Measurements from ENCODE around the gene OR56A1. TPM values are rescaled to one million over a fixed set of nuclear protein-coding genes. Genes with fewer than 3 reads are reported as not detected.

Gene OR56A1
- total RNA-seq, 1 donor from 2014 or later, result not detected

DNA sequence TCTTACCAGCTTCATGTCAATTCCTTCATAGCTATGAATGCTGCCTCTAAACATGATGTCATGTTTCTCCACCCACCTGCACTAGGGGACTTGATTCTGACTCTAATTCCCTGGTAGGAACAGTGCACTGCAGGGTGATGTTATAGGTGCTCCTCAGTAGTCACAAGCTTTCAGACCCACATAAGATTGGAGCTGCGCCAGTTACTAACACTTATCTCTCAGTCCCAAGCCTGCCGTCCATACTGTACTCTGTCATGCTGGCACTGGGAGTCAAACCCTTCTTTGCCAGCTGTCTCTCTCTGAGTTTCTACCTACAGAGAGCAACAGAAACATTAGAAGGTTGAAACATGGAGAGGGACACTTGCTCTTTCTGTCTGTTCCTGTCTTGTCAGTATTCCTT is 5.5 kb downstream of the OR56A1 start:
- intact Hi-C loops (cut with DNase I), result no loop called here
- no peaks in the 10 kb centered on the region for H3K36me3 ChIP-seq
- TF ChIP-seq, protein P1, sequence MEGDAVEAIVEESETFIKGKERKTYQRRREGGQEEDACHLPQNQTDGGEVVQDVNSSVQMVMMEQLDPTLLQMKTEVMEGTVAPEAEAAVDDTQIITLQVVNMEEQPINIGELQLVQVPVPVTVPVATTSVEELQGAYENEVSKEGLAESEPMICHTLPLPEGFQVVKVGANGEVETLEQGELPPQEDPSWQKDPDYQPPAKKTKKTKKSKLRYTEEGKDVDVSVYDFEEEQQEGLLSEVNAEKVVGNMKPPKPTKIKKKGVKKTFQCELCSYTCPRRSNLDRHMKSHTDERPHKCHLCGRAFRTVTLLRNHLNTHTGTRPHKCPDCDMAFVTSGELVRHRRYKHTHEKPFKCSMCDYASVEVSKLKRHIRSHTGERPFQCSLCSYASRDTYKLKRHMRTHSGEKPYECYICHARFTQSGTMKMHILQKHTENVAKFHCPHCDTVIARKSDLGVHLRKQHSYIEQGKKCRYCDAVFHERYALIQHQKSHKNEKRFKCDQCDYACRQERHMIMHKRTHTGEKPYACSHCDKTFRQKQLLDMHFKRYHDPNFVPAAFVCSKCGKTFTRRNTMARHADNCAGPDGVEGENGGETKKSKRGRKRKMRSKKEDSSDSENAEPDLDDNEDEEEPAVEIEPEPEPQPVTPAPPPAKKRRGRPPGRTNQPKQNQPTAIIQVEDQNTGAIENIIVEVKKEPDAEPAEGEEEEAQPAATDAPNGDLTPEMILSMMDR (IDR thresholded peaks at IDR 0.05), result no peak
- DNase-seq (ENCODE audit: low spot score in 2 of 2), result no peak
- no peaks in the 10 kb centered on the region for H3K27me3 ChIP-seq
- H3K4me3 ChIP-seq, result no peak overlapping the region
- no peaks in the 10 kb centered on the region for H3K9me3 ChIP-seq
- no peaks in the 10 kb centered on the region for H3K4me1 ChIP-seq
- H3K27ac ChIP-seq, result no peak overlapping the region

DNA sequence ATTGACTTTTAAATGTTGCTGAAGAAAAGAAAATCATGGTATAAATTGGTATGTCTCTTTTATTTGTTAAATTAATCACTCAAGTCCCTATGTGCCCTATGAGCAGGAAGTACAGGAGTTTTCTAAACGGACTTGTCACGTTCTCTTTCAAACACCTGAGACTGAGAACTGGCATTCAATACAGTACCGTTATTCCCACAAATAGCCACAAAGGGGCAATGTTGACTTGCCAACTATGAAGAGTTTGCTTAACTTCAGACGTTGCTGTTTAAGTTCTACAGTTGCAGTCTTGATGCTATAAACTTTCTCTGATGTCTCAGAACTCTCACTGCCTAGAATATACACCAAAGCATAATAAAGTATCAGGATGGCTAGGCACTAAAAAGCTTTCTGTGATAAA is 7.6 kb downstream of the OR56A1 start:
- Histone ChIP-seq H3K27ac (no peak overlapping the region), H3K36me3 (no peaks in the 10 kb centered on the region), H3K9me3 (no peaks in the 10 kb centered on the region), H3K4me1 (no peaks in the 10 kb centered on the region), H3K27me3 (no peaks in the 10 kb centered on the region), H3K4me3 (no peak overlapping the region)
- TF ChIP-seq, protein P1 (IDR thresholded peaks at IDR 0.05), result peak in 2 of 3 experiments; percentile 13 to 39
- intact Hi-C loops (cut with DNase I), result loop anchor here (5.0 kb wide), 1 partner anchor 339 kb away; no protein-coding TSS in a partner anchor
- no peak for DNase-seq (ENCODE audit: low spot score in 2 of 2)

DNA sequence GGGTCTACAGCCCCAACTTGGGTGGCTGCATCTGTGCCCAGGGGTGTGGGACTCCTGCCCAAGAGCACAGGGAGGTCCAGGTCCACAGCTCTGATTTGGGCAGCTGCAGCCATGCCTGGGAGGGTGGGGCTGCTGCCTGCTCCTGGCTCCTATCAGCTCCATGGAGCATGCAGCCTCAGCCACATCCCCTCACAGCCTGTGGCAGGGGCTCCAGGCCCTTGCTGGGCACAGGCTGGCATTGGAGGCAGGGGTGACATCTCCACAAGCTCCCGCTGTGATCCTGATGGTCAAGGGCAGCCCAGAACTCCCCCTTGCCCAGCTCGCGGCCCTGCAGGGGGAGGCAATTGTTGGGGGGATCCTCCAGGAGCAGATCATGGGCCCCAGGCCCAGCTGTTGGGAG is 17.5 kb downstream of the OR56A1 start:
- Histone ChIP-seq H3K4me1 (no peaks in the 10 kb centered on the region), H3K36me3 (no peaks in the 10 kb centered on the region), H3K9me3 (no peaks in the 10 kb centered on the region), H3K27ac (no peak overlapping the region), H3K4me3 (no peak overlapping the region), H3K27me3 (no peaks in the 10 kb centered on the region)
- TF ChIP-seq, protein P1 (IDR thresholded peaks at IDR 0.05), result no peak
- intact Hi-C loops (cut with DNase I), result no loop called here
- DNase-seq (ENCODE audit: low spot score in 2 of 2), result no peak

DNA sequence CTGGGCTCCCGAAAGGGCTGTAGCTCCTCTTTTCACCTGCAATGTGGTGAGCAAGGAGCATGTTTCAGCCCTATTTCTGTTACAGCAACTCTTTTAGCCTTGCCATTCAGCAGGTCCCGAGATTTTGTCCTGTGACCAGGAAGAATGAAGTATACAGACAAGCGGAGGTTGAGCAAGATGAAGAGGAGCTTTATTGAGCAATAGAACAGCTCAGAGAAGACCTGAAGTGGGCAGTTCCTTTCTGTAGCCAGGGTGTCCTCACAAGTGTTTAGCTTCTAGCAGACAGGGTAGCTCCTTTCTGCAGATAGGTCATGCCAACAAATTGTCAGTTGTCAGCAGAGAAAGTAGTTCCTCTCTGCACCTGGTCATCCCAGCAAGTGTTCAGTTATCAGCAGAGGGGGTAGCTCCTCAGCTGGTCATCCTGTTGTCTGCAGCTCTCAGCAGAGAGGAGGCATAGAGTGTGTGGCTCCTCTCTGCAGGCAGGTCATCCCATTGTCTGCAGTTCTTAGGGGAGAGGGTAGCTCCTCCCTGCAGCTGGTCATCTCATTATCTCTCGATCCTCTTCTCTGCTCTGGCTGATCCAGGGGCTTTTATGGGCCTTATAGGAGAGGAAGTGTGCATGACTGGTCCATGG is 18.4 kb downstream of the OR56A1 start:
- Histone ChIP-seq H3K27me3 (no peaks in the 10 kb centered on the region), H3K4me3 (no peak overlapping the region), H3K36me3 (no peaks in the 10 kb centered on the region), H3K27ac (no peak overlapping the region), H3K9me3 (no peaks in the 10 kb centered on the region), H3K4me1 (no peaks in the 10 kb centered on the region)
- TF ChIP-seq, protein P1 (IDR thresholded peaks at IDR 0.05), result no peak
- DNase-seq (ENCODE audit: low spot score in 2 of 2), result no peak
- intact Hi-C loops (cut with DNase I), result no loop called here

DNA sequence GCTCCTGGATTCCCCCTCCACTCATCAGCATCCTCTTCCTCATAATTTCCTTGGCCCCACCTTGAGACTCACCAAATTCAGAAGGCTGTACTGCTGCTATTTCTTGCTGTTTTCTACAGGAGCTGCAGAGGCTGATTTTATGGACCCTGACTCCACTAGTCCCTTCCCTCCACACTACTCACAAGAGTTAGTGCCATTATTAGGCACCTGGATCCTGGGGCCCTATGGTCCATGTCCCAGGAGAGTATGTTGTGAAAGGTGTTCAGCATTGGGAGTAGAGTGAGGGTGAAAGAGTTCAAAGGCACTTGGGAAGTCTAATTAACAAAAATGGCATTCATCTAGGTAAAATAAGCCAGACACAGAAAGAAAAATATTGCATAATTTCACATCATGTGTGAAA is 23.7 kb downstream of the OR56A1 start, which contains the start of gene OR56A4:
TSS of gene OR56A4 (minus strand) at position 101 of the 400 bp plus-strand sequence. CDS start 3,954 bp downstream, outside the sequence.
- Histone ChIP-seq H3K36me3 (no peaks in the 10 kb centered on the region), H3K9me3 (no peaks in the 10 kb centered on the region), H3K4me1 (no peaks in the 10 kb centered on the region), H3K27ac (no peak within 1 kb of the TSS), H3K4me3 (no peak within 1 kb of the TSS), H3K27me3 (no peaks in the 10 kb centered on the region)
- TF ChIP-seq, protein P1 (IDR thresholded peaks at IDR 0.05), result no peak
- DNase-seq (ENCODE audit: low spot score in 2 of 2), result no peak
- intact Hi-C loops (cut with DNase I), result no loop called here
